ENCODE results near the gene CTXN1. TPM values are rescaled to one million over a fixed set of nuclear protein-coding genes. Genes with fewer than 3 reads are reported as not detected.
A peak's percentile ranks its signal among the peaks of the same experiment; 100 is the strongest.

The CTXN1 gene
- total RNA-seq, 1 donor from 2014 or later: 55.9 TPM

DNA sequence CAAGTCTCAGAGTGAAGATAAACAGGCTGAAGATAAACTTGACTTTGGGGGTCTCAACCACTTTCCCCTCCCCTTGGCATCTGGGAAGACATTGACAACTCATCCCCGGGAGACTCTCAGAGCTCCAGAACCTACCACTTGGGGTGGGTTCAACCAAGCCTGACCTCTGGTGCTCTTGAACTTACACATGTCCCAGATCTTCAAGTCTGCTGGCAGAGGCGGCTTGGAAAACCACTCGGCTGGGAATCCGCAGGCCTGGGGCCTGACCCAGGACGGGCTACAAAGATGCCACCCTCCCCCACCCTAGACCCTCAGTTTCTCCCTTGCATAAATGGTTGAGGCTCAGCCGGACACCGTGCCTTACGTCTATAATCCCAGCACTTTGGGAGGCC is 37.1 kb downstream of the CTXN1 start:
- no peak for DNase-seq (ENCODE audit: low read depth)
- H3K27ac ChIP-seq (ENCODE audit: low read depth, low read length): peak overlapping the region; percentile 72
- H3K4me1 ChIP-seq (ENCODE audit: insufficient read depth, low read length): peaks cover 13% of the 10 kb centered on the region
- Mint-ChIP-seq H3K4me3 (ENCODE audit: unreplicated experiment) (peak overlapping the region; percentile 81), H3K9me3 (ENCODE audit: unreplicated experiment) (no peaks in the 10 kb centered on the region), H3K27me3 (ENCODE audit: low read depth, unreplicated experiment) (no peaks in the 10 kb centered on the region), H3K27ac (ENCODE audit: unreplicated experiment) (peak overlapping the region; percentile 78), H3K4me1 (ENCODE audit: low read depth, unreplicated experiment) (peaks cover 3% of the 10 kb centered on the region), H3K36me3 (ENCODE audit: low read depth, unreplicated experiment) (no peaks in the 10 kb centered on the region)
- no peaks in the 10 kb centered on the region for H3K9me3 ChIP-seq (ENCODE audit: insufficient read depth, low read depth, low read length)
- H3K4me3 ChIP-seq (ENCODE audit: insufficient read depth, low read depth, low read length): peak overlapping the region; percentile 69
- no peaks in the 10 kb centered on the region for H3K36me3 ChIP-seq (ENCODE audit: insufficient read depth, low read length)
- FAIRE-seq: no peak
- H3K4me2 ChIP-seq (ENCODE audit: low read length): peak overlapping the region; percentile 95
- H3K79me2 ChIP-seq (ENCODE audit: insufficient read depth, low read length): peaks cover 9% of the 10 kb centered on the region
- H3K9ac ChIP-seq (ENCODE audit: low read length): peak overlapping the region; percentile 87
- H2AFZ ChIP-seq (ENCODE audit: low read depth, low read length): peak overlapping the region; percentile 86
- H3K27me3 ChIP-seq (ENCODE audit: insufficient read depth, low read length): no peaks in the 10 kb centered on the region
- TF ChIP-seq, protein P1, sequence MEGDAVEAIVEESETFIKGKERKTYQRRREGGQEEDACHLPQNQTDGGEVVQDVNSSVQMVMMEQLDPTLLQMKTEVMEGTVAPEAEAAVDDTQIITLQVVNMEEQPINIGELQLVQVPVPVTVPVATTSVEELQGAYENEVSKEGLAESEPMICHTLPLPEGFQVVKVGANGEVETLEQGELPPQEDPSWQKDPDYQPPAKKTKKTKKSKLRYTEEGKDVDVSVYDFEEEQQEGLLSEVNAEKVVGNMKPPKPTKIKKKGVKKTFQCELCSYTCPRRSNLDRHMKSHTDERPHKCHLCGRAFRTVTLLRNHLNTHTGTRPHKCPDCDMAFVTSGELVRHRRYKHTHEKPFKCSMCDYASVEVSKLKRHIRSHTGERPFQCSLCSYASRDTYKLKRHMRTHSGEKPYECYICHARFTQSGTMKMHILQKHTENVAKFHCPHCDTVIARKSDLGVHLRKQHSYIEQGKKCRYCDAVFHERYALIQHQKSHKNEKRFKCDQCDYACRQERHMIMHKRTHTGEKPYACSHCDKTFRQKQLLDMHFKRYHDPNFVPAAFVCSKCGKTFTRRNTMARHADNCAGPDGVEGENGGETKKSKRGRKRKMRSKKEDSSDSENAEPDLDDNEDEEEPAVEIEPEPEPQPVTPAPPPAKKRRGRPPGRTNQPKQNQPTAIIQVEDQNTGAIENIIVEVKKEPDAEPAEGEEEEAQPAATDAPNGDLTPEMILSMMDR (IDR thresholded peaks at IDR 0.05; ENCODE audit: insufficient read depth, low read depth, low read length): no peak
- TF ChIP-seq EZH2 (IDR thresholded peaks at IDR 0.05; ENCODE audit: insufficient read depth, low read length): no peak
- peaks cover 4% of the 10 kb centered on the region for H4K20me1 ChIP-seq (ENCODE audit: insufficient read depth, low read length)

DNA sequence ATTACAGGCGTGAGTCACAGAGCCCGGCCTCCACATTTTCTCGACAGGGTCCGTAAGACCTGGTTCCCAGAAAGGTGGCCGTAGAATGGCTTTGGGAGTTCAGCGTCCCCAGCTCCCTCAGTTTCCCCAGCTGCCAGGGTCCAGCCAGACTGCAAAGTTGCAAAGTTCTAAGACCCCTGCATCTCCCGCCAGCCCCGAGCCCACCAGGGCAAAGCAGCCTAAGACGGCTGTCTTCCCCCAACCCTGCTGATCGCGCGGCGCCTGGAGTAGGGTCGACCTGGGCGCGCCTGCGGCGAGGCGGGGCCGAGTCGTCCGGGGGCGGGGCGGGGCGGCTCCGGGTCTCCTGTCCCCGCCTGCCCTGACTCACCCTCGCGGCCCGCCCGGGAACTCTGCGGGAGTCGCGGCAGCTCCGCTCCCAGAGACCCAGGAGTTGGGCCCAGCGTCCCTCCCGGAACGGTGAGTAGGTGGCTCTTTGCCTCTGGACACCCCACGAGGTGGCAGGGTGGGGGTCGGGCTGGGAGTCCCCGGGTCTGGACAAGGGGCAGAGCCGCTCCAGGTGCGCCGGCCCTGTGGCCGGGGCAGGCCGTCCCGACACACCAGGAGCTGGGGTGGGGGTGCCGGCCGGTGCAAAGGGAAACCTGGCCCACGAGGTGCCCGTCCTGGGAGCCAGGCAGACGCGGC is 37.6 kb downstream of the CTXN1 start, which contains the start of gene LRRC8E:
TSS of gene LRRC8E (plus strand) at position 366 of the 681 bp plus-strand sequence. CDS start 7,094 bp downstream, outside the sequence.
- no peaks in the 10 kb centered on the region for H3K36me3 Mint-ChIP-seq (ENCODE audit: low read depth, unreplicated experiment)
- Histone ChIP-seq H3K9ac (ENCODE audit: low read length) (peak within 1 kb of the TSS; percentile 87), H3K79me2 (ENCODE audit: insufficient read depth, low read length) (peaks cover 7% of the 10 kb centered on the region), H3K4me3 (ENCODE audit: insufficient read depth, low read depth, low read length) (peak within 1 kb of the TSS; percentile 69), H2AFZ (ENCODE audit: low read depth, low read length) (peak within 1 kb of the TSS; percentile 86), H4K20me1 (ENCODE audit: insufficient read depth, low read length) (peaks cover 4% of the 10 kb centered on the region), H3K4me1 (ENCODE audit: insufficient read depth, low read length) (peaks cover 8% of the 10 kb centered on the region), H3K27ac (ENCODE audit: low read depth, low read length) (peak within 1 kb of the TSS; percentile 72), H3K36me3 (ENCODE audit: insufficient read depth, low read length) (no peaks in the 10 kb centered on the region), H3K27me3 (ENCODE audit: insufficient read depth, low read length) (no peaks in the 10 kb centered on the region), H3K4me2 (ENCODE audit: low read length) (peak within 1 kb of the TSS; percentile 95), H3K9me3 (ENCODE audit: insufficient read depth, low read depth, low read length) (no peaks in the 10 kb centered on the region)
- DNase-seq (ENCODE audit: low read depth): peak; percentile 49
- no peaks in the 10 kb centered on the region for H3K9me3 Mint-ChIP-seq (ENCODE audit: unreplicated experiment)
- no peak for TF ChIP-seq EZH2 (IDR thresholded peaks at IDR 0.05; ENCODE audit: insufficient read depth, low read length)
- TF ChIP-seq, protein P1 (IDR thresholded peaks at IDR 0.05; ENCODE audit: insufficient read depth, low read depth, low read length): no peak
- H3K27ac Mint-ChIP-seq (ENCODE audit: unreplicated experiment): peak within 1 kb of the TSS; percentile 78
- no peak for FAIRE-seq
- H3K4me1 Mint-ChIP-seq (ENCODE audit: low read depth, unreplicated experiment): peaks cover under 1% of the 10 kb centered on the region
- no peaks in the 10 kb centered on the region for H3K27me3 Mint-ChIP-seq (ENCODE audit: low read depth, unreplicated experiment)
- H3K4me3 Mint-ChIP-seq (ENCODE audit: unreplicated experiment): peak within 1 kb of the TSS; percentile 81
